OCI-LY7 (cell line): ENCODE data around the gene ANKRD11.
"Not testable (repeated sequence)": the region's sequence is repeated elsewhere in the genome, so short reads cannot be mapped to it uniquely, and the experiment has no call there.

ENCODE experiments used
- EZH2phosphoT487 ChIP-seq: fragments of 200-600 bp; sonication (generic); IDR thresholded peaks from 2 replicates; pipeline ENCODE4 v1.6.1; 2018; ENCODE audit warnings: low read depth, borderline replicate concordance, mild to moderate bottlenecking, mixed run types, antibody characterized with exemption, low read length, moderate library complexity, mixed read lengths
- TF ChIP-seq, protein P1 (sequence below): fragments of 200-600 bp; sonication (generic); conservative IDR thresholded peaks from 2 replicates; pipeline ENCODE4 v1.5.1; 2014; ENCODE audit warnings: mild to moderate bottlenecking, antibody characterized with exemption, low read length, moderate library complexity, mixed read lengths

DNA sequence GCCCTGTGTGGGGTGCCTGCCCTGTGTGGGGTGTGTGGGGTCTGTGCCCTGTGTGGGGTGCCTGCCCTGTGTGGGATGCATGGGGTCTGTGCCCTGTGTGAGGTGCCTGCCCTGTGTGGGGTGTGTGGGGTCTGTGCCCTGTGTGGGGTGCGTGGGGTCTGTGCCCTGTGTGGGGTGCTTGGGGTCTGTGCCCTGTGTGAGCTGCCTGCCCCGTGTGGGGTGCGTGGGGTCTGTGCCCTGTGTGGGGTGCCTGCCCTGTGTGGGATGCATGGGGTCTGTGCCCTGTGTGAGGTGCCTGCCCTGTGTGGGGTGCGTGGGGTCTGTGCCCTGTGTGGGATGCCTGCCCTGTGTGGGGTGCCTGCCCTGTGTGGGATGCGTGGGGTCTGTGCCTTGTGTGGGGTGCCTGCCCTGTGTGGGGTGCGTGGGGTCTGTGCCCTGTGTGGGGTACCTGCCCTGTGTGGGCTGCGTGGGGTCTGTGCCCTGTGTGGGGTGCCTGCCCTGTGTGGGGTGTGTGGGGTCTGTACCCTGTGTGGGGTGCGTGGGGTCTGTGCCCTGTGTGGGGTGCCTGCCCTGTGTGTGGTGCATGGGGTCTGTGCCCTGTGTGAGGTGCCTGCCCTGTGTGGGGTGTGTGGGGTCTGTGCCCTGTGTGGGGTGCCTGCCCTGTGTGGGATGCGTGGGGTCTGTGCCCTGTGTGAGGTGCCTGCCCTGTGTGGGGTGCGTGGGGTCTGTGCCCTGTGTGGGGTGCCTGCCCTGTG lies 190.8 kb downstream of the ANKRD11 start:
- TF ChIP-seq, protein P1, sequence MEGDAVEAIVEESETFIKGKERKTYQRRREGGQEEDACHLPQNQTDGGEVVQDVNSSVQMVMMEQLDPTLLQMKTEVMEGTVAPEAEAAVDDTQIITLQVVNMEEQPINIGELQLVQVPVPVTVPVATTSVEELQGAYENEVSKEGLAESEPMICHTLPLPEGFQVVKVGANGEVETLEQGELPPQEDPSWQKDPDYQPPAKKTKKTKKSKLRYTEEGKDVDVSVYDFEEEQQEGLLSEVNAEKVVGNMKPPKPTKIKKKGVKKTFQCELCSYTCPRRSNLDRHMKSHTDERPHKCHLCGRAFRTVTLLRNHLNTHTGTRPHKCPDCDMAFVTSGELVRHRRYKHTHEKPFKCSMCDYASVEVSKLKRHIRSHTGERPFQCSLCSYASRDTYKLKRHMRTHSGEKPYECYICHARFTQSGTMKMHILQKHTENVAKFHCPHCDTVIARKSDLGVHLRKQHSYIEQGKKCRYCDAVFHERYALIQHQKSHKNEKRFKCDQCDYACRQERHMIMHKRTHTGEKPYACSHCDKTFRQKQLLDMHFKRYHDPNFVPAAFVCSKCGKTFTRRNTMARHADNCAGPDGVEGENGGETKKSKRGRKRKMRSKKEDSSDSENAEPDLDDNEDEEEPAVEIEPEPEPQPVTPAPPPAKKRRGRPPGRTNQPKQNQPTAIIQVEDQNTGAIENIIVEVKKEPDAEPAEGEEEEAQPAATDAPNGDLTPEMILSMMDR, result not testable (repeated sequence)
- TF ChIP-seq EZH2phosphoT487, result not testable (repeated sequence)
